CD14-positive monocyte (primary cell): ENCODE data around the gene CES3. TPM values are rescaled to one million over a fixed set of nuclear protein-coding genes. Genes with fewer than 3 reads are reported as not detected.

Experiments used
- DNase-seq, 3 donors: peaks; one replicate each; pipeline ENCODE4 v3.0.0-alpha.2; 2011 to 2022
- H2AFZ ChIP-seq: 2 replicates; pipeline ENCODE4 v1.6.0; 2012; ENCODE audit warnings: mild to moderate bottlenecking, low read depth, low read length, inconsistent platforms; ENCODE audit not compliant: insufficient read depth, poor library complexity, severe bottlenecking
- H3K27ac ChIP-seq, 2 donors: 1 replicate in 1 of 2; 2 replicates in 1 of 2; pipeline ENCODE4 v1.5.1; 2012 to 2013; ENCODE audit warnings: low read length in 2 of 2, control low read depth in 1 of 2, inconsistent platforms in 1 of 2, low read depth in 1 of 2, mild to moderate bottlenecking in 1 of 2
- H3K27me3 ChIP-seq, 2 donors: one replicate each; pipeline versions ENCODE4 v1.6.0 to v1.6.1; 2011 to 2013; ENCODE audit warnings: low read length in 2 of 2; ENCODE audit not compliant: control insufficient read depth in 2 of 2, insufficient read depth in 2 of 2
- H3K36me3 ChIP-seq, 2 donors: replicated peaks in 1 of 2; 1 replicate in 1 of 2; 2 replicates in 1 of 2; pipeline versions ENCODE4 v1.5.1 to v1.6.1; 2012 to 2013; ENCODE audit warnings: low read length in 2 of 2, control low read depth in 1 of 2, inconsistent platforms in 1 of 2, mild to moderate bottlenecking in 1 of 2; ENCODE audit not compliant: insufficient read depth in 2 of 2, control insufficient read depth in 1 of 2
- H3K4me1 ChIP-seq, 2 donors: 1 replicate in 1 of 2; 2 replicates in 1 of 2; pipeline versions ENCODE4 v1.5.1 to v1.6.1; 2012 to 2013; ENCODE audit warnings: low read length in 2 of 2, control low read depth in 1 of 2, inconsistent platforms in 1 of 2, mild to moderate bottlenecking in 1 of 2, moderate library complexity in 1 of 2; ENCODE audit not compliant: insufficient read depth in 2 of 2, control insufficient read depth in 1 of 2
- H3K4me2 ChIP-seq: replicated peaks from 2 replicates; pipeline ENCODE3; 2012; ENCODE audit warnings: low read length, moderate library complexity, mild to moderate bottlenecking; ENCODE audit not compliant: poor library complexity, severe bottlenecking; ENCODE audit errors: extremely low read depth
- H3K4me3 ChIP-seq, 3 experiments: fragments of 200-600 bp in 1 of 3; sonication (generic) in 1 of 3; replicated peaks in 1 of 3; 1 replicate in 2 of 3; 2 replicates in 1 of 3; pipeline ENCODE4 v1.5.1; 2011 to 2013; ENCODE audit warnings: low read length in 3 of 3, mild to moderate bottlenecking in 3 of 3, control low read depth in 2 of 3, low read depth in 2 of 3, inconsistent platforms in 1 of 3, moderate library complexity in 1 of 3
- H3K79me2 ChIP-seq: 2 replicates; pipeline ENCODE4 v1.6.0; 2012; ENCODE audit warnings: mild to moderate bottlenecking, control low read depth, inconsistent platforms, low read length, moderate library complexity; ENCODE audit not compliant: insufficient read depth
- H3K9ac ChIP-seq: 2 replicates; pipeline ENCODE4 v1.6.0; 2017; ENCODE audit warnings: low read length, mild to moderate bottlenecking; ENCODE audit not compliant: insufficient read depth, poor library complexity, severe bottlenecking
- H3K9me3 ChIP-seq, 2 donors: replicated peaks in 1 of 2; 1 replicate in 1 of 2; 2 replicates in 1 of 2; pipeline versions ENCODE4 v1.5.1 to v1.6.1; 2012 to 2013; ENCODE audit warnings: low read length in 2 of 2, control low read depth in 1 of 2; ENCODE audit not compliant: control insufficient read depth in 1 of 2, insufficient read depth in 1 of 2
- H4K20me1 ChIP-seq: 2 replicates; pipeline ENCODE4 v1.6.0; 2012; ENCODE audit warnings: mild to moderate bottlenecking, low read length, control low read depth, moderate library complexity; ENCODE audit not compliant: insufficient read depth
- H3K27ac Mint-ChIP-seq, 7 donors: one replicate each; pipeline ENCODE4 v1.8.0; 2020; ENCODE audit warnings: mild to moderate bottlenecking in 7 of 7, mixed read lengths in 7 of 7, moderate library complexity in 6 of 7, inconsistent platforms in 2 of 7
- H3K27me3 Mint-ChIP-seq, 3 donors: one replicate each; pipeline ENCODE4 v1.8.0; 2021 to 2022; ENCODE audit warnings: low read depth in 3 of 3, mild to moderate bottlenecking in 3 of 3, mixed read lengths in 3 of 3, moderate library complexity in 3 of 3, inconsistent platforms in 1 of 3
- H3K36me3 Mint-ChIP-seq, 2 donors: one replicate each; pipeline ENCODE4 v1.8.0; 2020; ENCODE audit warnings: mixed read lengths in 2 of 2, inconsistent platforms in 1 of 2, mild to moderate bottlenecking in 1 of 2
- H3K4me1 Mint-ChIP-seq: one replicate; pipeline ENCODE4 v1.8.0; 2020; ENCODE audit warnings: mild to moderate bottlenecking, mixed read lengths
- H3K4me3 Mint-ChIP-seq, 2 donors: one replicate each; pipeline ENCODE4 v1.8.0; 2020; ENCODE audit warnings: mild to moderate bottlenecking in 2 of 2, mixed read lengths in 2 of 2, moderate library complexity in 1 of 2
- H3K9me3 Mint-ChIP-seq, 7 donors: one replicate each; pipeline ENCODE4 v1.8.0; 2020 to 2022; ENCODE audit warnings: mixed read lengths in 7 of 7, mild to moderate bottlenecking in 6 of 7, moderate library complexity in 6 of 7, inconsistent platforms in 2 of 7
- CTCF ChIP-seq: fragments of 200-600 bp; IDR thresholded peaks from one replicate; pipeline ENCODE4 v1.8.0; 2022; ENCODE audit warnings: antibody characterized with exemption, mild to moderate bottlenecking
- WGBS: methylation state at CpG from one replicate; pipeline ENCODE4 v1.1.5; 2013; ENCODE audit warnings: missing lambda C conversion rate; ENCODE audit not compliant: insufficient coverage; 5-methylcytosine and 5-hydroxymethylcytosine counted together
- intact Hi-C, 2 donors: fragments of 100-400 bp; cut with micrococcal nuclease; formaldehyde crosslinking; loops; one replicate each; pipeline versions ENCODE4 v1.15.0 to v1.15.1; 2023
- polyA plus RNA-seq, 3 donors: library from polyadenylated mRNA; depleted of rRNA in 1 of 3; unstranded in 2 of 3; stranded (reverse) in 1 of 3; fragments of 300-500 nt in 2 of 3; fragments of >200 nt in 1 of 3; fragmentation: Illumina TruSeq in 2 of 3; gene quantifications; 1 replicate in 2 of 3; 2 replicates in 1 of 3; pipeline ENCODE4 v1.2.3, GENCODE V29; 2012 to 2021

The CES3 gene
- polyA plus RNA-seq, 3 donors = 0.48 TPM; not detected in 2

- H3K27me3 ChIP-seq = peaks cover 0 to 5% of the 10 kb centered on the region in 2 donors
- peaks cover 5 to 7% of the 10 kb centered on the region in 2 donors for H3K4me1 ChIP-seq
- peaks cover 45% of the 10 kb centered on the region for H4K20me1 ChIP-seq
- peaks cover 55 to 61% of the 10 kb centered on the region in 2 donors for H3K36me3 Mint-ChIP-seq
- WGBS = 90% methylated on average over 5 of the region's 5 CpGs
- intact Hi-C loops = no loop called here
- no peak for TF ChIP-seq CTCF
- H3K9ac ChIP-seq = no peak overlapping the region
- peaks cover 3% of the 10 kb centered on the region for H3K79me2 ChIP-seq
- H3K27ac ChIP-seq = no peak overlapping the region
- H3K4me1 Mint-ChIP-seq = peaks cover 11% of the 10 kb centered on the region
- peaks cover 7 to 11% (median 9%) of the 10 kb centered on the region in 3 donors for H3K27me3 Mint-ChIP-seq
- H2AFZ ChIP-seq = no peak overlapping the region
- DNase-seq = no peak
- H3K9me3 ChIP-seq = no peaks in the 10 kb centered on the region
- peaks cover 0 to 2% (median 0%) of the 10 kb centered on the region in 7 donors for H3K9me3 Mint-ChIP-seq
- H3K36me3 ChIP-seq = peaks cover 59 to 62% of the 10 kb centered on the region in 2 donors
- H3K4me3 Mint-ChIP-seq = peak overlapping the region in 1 of 2 donors; percentile 11
- H3K4me3 ChIP-seq = no peak overlapping the region
- H3K27ac Mint-ChIP-seq = no peak overlapping the region
- H3K4me2 ChIP-seq = no peak overlapping the region
Measured at GRCh38 chr16:66942981-66943380, 18.1 kb upstream of the CES3 start.

GRCh38 chr16:66943426-66944053, 17.5 kb upstream of the CES3 start:
- 98% methylated on average over 14 of the region's 15 CpGs for WGBS

More at GRCh38 chr16:66943426-66944053, 17.5 kb upstream of the CES3 start:
- Mint-ChIP-seq H3K4me1 (peaks cover 16% of the 10 kb centered on the region), H3K36me3 (peaks cover 55 to 58% of the 10 kb centered on the region in 2 donors), H3K27ac (no peak overlapping the region), H3K27me3 (peaks cover 12 to 17% (median 14%) of the 10 kb centered on the region in 3 donors), H3K9me3 (peaks cover 0 to 2% (median 0%) of the 10 kb centered on the region in 7 donors), H3K4me3 (no peak overlapping the region)
- Histone ChIP-seq H3K9ac (no peak overlapping the region), H3K36me3 (peaks cover 54 to 56% of the 10 kb centered on the region in 2 donors), H2AFZ (no peak overlapping the region), H3K27me3 (peaks cover 3 to 10% of the 10 kb centered on the region in 2 donors), H3K79me2 (peaks cover 2% of the 10 kb centered on the region), H3K4me3 (no peak overlapping the region), H3K9me3 (no peaks in the 10 kb centered on the region), H3K4me1 (peaks cover 11 to 13% of the 10 kb centered on the region in 2 donors), H3K4me2 (no peak overlapping the region), H3K27ac (no peak overlapping the region), H4K20me1 (peaks cover 40% of the 10 kb centered on the region)
- intact Hi-C loops = no loop called here
- no peak for DNase-seq
- no peak for TF ChIP-seq CTCF
